NCI-H2196 (cell line): ENCODE measurements around the gene ARHGAP27.
"Not testable (repeated sequence)": the region's sequence is repeated elsewhere in the genome, so short reads cannot be mapped to it uniquely, and the experiment has no call there.

ENCODE experiments used
- DNase-seq: peaks from one replicate; lab custom pipeline; 2025; ENCODE audit not compliant: unreplicated experiment; lab: John Stamatoyannopoulos, UW

Gene ARHGAP27

GRCh38 chr17:45446872-45447625 lies 14.4 kb upstream of the ARHGAP27 start:
- not testable (repeated sequence) for DNase-seq

- DNase-seq, result not testable (repeated sequence)
Observed at GRCh38 chr17:45445901-45446743, 13.5 kb upstream of the ARHGAP27 start.

DNA sequence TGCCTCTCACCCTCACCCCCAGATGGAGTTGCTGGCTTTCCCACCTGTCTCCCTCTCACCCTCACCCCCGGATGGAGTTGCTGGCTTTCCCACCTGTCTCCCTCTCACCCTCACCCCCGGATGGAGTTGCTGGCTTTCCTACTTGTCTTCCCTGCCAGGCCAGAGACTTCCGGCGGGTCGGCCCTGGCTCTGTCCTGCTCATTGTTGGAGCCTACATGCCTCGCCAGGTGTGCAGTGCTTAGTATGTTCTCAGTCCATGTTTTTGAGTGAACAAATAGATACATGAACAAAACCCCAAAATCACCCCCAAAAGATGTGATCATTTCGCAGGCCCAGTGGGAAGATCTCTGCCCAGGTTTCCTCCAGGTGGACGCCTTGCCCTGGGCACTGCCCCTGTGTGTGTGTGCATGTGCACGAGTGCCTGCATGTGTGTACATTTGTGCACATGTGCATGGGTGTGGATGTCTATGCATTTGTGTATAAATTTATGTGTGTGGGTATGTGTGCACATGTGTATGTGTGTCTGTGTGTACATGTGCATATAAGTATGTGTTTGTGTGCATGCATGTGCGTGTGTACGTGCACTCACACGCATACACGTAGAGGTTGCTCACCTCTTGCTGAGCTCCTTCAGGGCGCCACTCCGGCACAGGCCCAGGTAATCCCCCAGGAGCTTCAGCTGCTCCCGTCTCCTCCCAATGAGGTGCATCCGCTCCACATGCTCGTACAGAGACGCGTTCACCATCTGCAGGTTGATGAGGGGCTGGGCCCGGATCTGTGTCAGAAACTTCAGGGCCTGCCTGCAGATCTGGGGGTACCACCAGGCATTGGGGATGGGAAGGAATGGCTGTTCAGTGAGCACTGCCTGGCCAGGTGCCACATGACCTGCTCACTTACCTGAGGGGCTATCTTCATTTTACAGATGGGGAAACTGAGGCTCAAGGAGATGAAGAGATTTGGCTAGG lies 12.5 kb upstream of the ARHGAP27 start:
- not testable (repeated sequence) for DNase-seq

DNA sequence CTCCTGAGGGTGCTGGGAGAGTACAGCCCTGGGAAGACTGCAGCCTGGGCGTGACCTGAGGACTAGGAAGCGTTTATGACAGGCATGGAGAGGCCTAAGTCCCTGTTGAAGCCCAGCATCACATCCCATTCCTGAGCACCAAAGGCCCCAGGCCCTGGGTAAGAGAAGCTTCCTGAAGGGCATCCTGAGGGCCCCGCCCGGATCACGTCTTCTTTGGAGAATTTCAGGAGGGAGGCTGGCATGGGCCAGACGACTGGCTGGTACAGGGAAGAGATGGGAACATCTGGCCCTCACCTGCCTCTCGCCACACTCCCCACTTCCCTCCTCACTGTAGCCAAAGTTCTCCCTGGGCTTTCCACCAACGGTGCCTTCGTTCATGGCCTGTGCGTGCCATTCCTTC lies 11.6 kb upstream of the ARHGAP27 start:
- not testable (repeated sequence) for DNase-seq

- DNase-seq, result not testable (repeated sequence)
Observed at GRCh38 chr17:45443371-45444260, 10.9 kb upstream of the ARHGAP27 start.

DNA sequence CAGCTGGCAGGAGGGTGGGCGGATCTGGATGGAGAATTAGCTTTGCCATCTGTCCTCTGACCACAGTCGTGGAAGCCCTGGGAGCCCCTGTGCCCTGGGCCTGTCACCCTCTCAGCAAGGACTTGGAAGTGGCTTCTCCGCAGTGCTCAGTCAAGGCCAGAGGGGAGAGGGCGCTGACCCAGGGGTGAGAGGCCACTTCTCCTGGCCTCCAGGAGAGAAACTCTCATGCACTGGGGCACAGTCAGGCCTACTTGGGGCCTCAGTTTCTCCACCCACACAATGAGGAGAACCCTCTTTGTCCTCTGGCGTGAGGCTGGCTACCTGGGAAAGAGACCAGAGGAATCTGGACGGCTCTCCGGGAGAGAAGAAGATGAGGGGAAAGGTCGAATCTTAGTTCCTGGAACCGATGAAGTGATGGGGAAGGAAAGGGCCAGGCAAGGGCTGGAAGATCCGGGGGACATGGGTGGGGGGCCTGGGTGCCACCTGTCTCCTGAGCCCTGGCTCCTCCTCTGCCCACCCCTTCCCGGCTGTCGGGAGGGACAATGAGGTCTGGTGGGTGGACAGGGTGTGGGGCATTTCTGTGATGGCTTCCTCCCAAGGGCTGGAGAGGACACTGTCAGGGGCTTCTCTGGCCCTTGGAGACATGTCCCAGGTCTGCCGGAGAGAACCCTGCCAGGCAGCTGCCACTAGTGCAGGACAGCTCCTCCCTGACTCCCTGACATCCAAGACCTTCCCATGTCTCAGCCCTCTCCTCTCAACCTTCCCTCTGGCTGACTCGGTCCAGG lies 9.0 kb upstream of the ARHGAP27 start:
- DNase-seq, result no peak

GRCh38 chr17:45440839-45441515 lies 8.3 kb upstream of the ARHGAP27 start:
- DNase-seq, result not testable (repeated sequence)

- peak; percentile 67 for DNase-seq
Observed at GRCh38 chr17:45440161-45440778, 7.6 kb upstream of the ARHGAP27 start.

DNA sequence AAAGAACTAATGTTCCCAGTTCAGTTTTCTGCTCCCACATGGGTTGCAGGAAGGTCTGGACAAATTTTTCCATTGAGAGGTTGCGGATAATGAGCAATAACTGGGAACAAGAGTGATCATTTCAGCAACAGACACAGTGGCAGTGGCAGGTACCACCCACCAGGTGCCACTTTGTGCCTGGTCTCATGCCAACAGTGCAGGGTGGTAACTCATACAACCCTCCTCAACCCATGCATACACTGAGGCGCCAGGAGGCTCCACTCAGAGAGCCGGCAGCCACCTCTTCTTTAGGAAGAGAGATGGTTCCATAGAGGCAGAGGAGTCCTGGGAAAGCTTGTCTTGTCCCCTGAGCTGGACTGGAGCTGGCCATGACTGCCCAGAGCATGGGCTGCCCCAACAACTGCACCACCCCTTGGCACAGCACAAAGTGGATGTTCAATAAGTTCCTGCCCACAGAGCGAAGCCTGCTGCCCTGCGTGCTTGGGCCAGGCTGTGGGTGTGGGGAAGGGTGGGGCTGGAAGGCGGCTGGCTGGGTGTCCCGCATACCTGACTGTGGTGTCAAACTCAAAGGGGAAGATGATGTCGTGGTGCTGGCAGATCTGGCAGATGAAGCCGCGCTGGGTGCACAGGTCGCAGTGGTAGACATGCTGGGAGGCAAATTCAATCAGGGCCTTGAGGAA lies 6.4 kb upstream of the ARHGAP27 start:
- DNase-seq, result no peak

DNA sequence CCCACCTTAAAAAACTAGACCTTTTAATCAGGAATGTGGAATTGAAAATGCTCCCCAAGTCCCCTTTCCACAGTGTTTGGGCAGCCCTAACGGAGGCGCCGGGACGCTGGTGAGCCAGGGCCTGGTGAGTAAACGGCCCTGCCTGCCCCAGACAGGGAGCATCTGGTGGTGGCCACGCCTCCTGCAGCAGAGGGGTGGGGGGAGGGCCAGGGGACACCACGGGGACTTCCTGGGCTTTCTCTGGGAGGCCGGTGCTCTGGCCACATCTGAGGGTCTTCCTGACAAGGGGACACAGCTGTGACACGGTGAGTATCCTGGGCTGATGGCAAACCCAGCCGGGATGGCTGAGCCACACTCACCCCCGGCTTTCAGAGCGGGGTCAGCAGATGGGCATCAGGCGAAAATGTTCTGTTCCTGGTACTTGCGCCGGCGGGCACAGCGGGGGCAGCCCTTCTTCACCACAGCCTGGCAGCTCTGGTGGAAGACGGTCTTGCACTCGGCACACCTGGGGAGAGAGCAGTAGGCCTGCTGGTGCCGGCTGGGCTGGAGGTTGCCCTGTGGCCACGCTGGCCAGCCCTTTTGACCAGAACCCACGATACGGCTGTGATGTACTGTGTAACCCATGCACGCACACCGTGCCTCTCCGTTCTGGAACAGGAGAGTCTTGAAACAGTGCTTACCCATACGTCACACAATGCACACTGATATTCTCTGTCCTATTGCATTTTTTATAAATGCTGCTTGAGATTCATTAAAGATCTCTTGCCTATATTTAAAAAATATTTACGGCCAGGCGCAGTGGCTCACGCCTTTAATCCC lies 5.0 kb upstream of the ARHGAP27 start:
- no peak for DNase-seq

DNA sequence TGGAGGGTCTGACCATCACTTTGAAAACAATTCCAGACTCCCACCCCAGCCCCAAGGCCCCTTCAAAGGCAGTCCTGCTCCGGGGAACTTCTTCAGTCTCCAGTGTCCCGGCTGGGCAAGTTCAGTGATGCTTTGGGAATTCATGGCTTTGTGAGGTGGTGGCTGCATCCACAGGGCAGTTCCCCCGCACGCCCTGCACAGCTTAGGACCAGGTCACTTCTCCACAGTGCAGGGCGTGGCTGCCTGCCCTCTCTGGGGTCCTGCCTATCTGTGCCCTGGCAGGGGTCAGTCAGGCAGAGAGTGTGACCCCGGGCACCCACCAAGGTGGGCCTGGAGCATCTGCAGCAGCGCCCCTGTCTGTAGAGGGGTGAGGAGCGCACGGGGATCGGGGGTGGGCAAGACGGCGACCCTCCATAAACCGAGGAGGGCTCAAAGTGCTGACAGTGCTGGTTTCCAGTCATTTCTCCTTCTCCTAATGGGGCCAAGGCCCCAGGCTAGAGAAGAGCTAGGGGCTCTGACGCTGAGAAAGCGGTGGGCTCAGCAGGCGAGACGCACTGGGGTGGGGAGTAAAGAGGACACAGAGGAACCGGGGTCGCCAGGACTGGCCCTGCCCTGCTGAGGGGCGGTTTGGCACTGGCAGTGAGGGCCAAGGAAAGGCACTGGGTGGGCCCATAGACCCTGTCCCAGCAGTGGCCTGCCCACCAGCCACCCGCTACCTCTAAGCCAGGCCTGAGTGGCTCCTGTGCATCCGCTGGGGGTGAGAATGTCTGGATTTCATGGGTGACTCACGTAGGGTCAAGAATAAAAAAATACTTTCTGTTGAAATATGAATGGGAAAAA lies 4.2 kb upstream of the ARHGAP27 start:
- no peak for DNase-seq

DNA sequence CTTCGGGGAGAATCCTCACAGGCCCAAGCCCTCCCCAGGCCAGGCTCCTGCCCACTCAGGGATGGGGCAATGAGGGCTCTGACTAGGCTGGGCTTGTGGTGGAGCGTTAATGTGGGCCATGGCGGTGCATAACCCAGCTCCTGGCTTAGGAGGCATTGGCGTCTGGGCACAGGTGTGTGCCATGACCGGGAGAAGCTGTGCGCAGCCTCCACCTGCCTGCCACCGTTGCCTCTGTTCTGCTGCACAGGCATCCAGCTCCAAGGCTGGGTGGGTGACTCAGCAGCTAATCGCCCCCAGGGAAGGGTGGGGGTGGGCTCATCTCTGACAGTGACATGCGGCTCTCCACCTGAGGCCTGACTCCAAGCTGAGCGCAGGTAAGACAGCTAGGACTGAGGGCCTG lies 3.5 kb upstream of the ARHGAP27 start:
- DNase-seq, result no peak

DNA sequence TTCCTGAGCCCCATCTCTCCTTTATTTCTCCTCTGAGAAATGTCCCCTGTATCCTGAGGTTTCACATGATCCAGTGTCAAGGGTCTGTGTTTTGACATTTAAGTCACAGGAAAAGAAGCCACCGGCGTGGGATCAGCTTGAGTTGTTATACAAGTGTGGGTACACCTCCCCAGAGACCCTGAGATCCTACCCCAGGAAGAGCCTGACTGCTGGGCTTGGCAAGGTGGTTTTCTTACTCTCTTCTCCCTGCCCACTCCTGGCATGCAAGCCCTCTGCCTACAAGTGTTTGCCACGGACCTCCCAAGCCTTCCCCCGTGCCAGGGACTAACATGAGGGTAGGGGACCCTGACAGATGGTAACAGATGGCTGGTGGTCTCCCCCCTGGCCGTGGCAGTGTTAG lies 2.8 kb upstream of the ARHGAP27 start:
- DNase-seq, result no peak

GRCh38 chr17:45433159-45433535 lies 477 bp upstream of the ARHGAP27 start:
- DNase-seq, result no peak

DNA sequence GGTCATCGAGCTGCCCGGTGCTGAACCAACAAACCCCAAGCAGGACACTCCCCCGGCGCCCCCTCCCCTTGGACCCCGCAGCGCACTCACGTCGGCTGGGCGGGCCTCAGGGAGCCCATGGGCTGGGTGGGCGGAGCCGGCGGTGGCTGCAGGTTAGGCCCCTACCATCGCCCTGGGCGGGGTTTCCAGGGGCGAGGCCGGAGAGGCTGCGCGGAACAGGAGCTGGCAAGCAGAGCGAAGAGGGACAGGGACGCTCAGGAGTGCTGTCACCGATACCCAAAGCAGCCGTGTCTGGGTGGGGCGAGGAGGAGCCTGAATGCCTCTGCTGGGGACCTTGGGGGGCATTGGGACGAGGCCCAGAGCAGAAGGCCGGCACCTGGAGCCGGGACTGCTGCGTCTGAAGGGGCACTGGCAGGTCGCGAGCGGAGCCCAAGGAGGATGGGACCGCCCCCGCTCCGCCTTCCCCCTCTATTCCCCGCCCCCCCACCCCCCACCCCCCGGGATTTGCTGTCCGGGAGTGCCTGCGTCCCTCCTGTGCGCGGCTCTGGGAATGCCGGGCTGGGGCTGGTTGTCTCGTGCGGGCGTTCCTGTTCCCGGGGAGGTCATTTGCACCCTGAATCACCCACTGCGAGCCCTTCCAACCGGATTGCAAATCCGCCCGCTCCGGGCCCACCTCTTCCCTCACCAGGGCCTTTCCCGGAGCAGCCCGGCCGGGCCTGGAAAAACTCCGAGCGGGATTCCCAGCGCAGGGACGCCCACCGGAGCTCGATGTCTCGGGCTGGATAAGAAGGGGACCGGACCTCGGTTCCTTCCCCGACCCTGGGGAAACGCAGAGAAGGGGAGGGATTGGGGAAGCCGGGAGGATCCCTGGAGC lies 902 bp downstream of the ARHGAP27 start:
- DNase-seq, result peak; percentile 89
